HG03159 (cell line): Measurements from ENCODE around the gene KRI1.

Experiments
- ATAC-seq: cut with Tn5 transposase; IDR thresholded peaks from one replicate; pipeline ENCODE4 v1.9.1; 2021; ENCODE audit warnings: mild to moderate bottlenecking, moderate library complexity; ENCODE audit not compliant: unreplicated experiment

KRI1 gene

GRCh38 chr19:10519421-10519820 lies 46.4 kb downstream of the KRI1 start:
- no peak for ATAC-seq

DNA sequence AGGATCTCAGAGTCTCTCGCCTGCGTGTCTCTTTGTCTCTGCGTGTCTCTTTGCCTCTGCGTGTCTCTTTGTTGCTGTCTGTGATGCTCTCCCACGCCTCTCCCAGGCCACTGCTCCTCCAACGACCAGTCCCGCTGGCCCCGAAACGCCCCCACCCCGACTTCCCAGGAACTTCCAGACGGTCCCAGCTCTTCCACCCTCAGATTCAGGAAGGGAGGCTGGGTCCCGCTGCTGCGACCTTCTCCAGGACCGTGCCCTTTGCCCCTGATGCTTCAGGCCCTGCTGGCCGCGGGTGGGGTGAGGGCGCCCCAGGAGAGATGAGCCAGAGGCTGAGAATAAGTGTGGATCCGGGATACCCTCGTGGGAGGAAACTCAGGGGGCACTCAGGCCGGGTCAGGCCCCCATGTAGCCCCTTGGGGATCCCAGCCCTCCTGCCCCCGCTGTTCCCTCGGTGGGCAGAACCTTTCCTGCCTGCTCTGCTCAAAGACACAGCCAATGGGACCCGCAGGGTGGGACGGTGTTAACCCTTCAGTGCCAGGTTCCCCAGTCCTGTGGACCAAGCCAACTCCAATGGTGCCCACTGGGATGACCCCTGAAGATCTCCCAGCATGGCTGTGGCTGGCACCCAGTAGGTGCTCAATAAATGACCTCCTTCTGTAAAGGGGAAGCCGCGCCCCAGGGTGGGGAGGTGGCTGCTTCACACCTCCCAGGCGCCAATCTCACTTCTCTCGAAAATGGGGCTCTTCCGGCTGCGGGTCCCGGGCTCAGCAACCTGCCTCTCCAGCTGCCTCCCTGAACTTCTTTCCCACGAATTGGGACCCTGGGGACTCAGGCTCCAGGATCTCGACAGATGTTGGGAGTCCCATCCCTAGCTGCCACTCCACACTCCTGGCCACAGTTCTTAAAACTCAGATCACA lies 47.1 kb downstream of the KRI1 start:
- ATAC-seq: no peak

DNA sequence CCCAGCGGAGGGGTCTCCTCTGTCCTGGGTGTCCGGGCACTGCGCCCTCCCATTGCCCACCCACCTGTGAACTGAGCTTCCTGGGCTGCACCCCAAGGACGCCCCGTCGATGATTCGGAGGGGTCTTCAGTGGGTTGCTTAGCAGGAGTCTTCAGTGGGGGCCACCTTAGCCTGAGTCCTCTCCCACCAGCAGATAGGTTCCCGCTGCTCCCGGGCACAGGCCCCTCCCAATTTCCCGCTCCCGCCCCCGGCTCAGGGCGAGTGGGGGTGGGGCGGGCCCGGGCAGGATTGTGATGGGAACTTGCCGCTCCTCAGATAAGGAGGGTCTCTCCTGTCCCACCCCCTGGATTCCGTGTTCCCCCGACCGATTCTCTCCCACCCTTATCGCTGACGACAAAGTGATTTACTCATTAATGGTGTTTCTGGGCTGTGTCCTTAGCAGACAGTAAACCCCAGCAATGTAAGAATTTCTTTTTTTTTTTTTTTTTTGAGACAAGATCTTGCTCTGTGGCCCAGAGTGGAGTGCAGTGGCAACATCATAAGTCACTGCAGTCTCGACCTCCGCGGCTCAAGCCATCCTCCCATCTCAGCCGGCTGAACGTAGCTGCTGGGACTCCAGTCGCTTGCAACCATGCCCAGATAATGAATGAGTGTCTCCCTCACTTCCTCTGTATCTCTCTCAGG lies 47.9 kb downstream of the KRI1 start:
- no peak for ATAC-seq

DNA sequence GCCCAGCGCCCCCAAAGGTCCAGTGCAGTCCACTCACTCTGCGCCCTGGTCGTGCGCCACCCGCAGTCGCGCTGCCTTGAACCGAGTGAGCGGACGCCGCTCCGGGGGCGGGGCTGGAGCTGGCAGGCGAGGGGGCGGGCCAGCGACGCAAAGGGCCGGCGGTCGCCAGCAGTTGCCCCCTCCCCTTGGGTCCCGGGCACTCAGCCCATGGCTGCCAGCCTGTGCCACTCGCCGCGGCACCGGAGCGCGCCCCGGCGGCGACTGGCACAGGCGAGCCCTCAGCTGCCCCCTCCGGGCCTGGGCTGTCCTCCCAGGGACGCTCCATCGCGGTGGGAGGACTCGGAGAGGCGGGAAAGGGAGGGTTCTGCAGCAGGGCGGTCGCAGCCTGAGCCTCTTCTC lies 48.5 kb downstream of the KRI1 start, which contains the start of gene S1PR5:
Gene S1PR5 (minus strand): TSS at position 87 of the 399 bp plus-strand sequence. CDS start 2,436 bp downstream, outside the sequence.
- no peak for ATAC-seq

DNA sequence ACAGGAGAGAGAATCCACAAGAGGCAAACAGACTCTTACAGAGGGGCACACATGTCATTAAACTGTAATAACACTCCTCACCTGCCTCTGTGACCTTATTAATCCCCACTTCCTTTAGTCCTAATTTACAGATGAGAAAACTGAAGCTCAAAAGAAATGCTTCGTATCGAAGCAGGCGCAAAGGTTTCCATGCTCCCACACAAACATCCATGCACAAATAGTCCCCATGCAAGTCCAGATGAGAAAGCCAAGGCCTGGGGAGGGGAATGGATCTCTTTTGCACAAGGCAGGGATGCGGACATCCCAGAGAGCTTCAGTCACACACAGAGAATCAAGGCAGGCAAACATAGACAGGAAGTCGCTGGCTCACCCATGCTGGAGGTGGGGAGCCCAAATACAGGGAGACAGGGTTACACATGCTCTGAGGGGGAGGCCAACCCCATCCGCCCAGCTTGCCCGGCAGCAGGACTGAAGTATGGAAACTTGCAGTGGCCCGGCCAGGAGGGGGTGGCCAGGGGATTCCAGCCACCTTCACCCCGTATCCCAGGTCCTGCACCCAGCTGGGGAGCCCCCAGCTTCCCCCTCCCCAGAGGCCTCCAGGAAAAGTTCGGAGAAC lies 49.0 kb downstream of the KRI1 start:
- no peak for ATAC-seq

- ATAC-seq: no peak
These were observed 49.8 kb downstream of the KRI1 start for GRCh38 chr19:10516064-10516385.

- ATAC-seq: no peak
These were observed 51.3 kb downstream of the KRI1 start for GRCh38 chr19:10514211-10515145.

DNA sequence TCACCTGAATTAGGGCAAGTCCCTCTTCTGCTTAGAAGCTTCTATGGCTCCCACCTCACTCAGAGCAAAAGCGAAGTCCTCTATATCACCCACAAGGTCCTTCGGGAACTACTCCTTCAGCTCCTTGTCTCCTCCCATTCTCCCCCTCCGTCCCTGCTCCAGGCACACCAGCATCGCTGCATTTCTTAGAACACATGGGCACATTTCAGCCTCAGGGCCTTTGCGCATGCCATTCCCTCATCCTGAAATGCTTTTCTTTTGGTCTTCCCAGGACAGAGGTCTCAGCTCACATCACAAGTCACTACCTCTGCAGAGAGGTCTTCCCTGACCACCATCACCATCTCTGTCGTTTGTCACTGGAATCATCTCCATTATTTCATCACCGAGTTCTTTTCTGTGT lies 52.6 kb downstream of the KRI1 start:
- no peak for ATAC-seq

DNA sequence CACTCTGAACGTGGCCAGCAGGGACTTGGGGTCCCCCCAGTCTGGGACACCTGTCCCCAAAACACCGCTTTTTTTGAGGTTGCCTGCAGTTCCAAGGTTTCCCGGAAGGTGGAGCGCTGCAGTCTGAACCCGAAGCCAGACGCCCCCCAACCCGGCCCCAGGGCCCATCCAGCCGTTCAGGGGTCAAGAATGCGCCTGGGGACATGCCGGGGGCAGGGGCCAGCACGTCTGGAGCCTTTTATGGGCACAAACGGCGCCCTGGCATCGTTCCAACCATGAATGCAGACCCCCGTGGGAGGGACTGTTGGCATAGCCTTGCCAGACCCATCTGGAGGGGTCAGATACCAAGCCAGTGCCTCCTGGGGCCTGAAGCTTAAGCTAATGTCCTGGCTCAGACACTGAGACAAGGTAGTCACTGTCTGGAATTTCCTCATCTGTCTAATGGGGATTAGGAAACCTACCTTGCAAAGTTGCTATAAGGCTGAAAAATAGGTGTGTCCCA lies 55.5 kb downstream of the KRI1 start:
- ATAC-seq: no peak

DNA sequence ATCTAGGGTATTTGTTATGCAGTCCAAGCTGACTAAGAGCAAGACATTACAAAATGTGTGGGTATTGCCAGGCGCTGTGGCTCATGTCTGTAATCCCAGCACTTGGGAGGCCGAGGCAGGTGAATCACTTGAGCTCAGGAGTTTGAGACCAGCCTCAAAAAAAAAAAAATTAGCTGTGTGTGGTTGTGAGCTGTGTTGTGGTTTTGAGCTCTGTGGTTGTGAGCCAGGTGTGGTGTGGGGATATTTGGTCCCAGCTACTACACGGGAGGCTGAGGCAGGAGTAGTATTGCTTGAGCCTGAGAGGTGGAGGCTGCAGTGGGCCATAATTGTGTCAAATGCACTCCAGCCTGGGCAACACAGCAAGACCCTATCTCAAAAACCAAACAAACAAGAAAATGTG lies 57.1 kb downstream of the KRI1 start:
- no peak for ATAC-seq

- ATAC-seq: no peak
These were observed 57.8 kb downstream of the KRI1 start for GRCh38 chr19:10508036-10508435.

GRCh38 chr19:10505583-10506229 lies 60.1 kb downstream of the KRI1 start:
- ATAC-seq: no peak
